ENCODE data around the gene PTCD1.
"Not testable (repeated sequence)": the region's sequence is repeated elsewhere in the genome, so short reads cannot be mapped to it uniquely, and the experiment has no call there.

PTCD1 gene

GRCh38 chr7:99449326-99449725 is 10.7 kb upstream of the PTCD1 start:
- no peak for DNase-seq (ENCODE audit: extremely low read depth in 1 of 2, low read depth in 1 of 2)

GRCh38 chr7:99448855-99449254 is 10.3 kb upstream of the PTCD1 start:
- no peak for DNase-seq (ENCODE audit: extremely low read depth in 1 of 2, low read depth in 1 of 2)

- DNase-seq (ENCODE audit: extremely low read depth in 1 of 2, low read depth in 1 of 2), result no peak
Observed at GRCh38 chr7:99447943-99448342, 9.3 kb upstream of the PTCD1 start.

- DNase-seq (ENCODE audit: extremely low read depth in 1 of 2, low read depth in 1 of 2), result no peak
Observed at GRCh38 chr7:99446096-99446495, 7.5 kb upstream of the PTCD1 start.

GRCh38 chr7:99440195-99440594 is 1.6 kb upstream of the PTCD1 start:
- DNase-seq (ENCODE audit: extremely low read depth in 1 of 2, low read depth in 1 of 2), result no peak

GRCh38 chr7:99437946-99438572 is 539 bp downstream of the PTCD1 start:
- DNase-seq (ENCODE audit: extremely low read depth in 1 of 2, low read depth in 1 of 2), result no peak

- DNase-seq (ENCODE audit: extremely low read depth in 1 of 2, low read depth in 1 of 2), result no peak
Observed at GRCh38 chr7:99433158-99433557, 5.4 kb downstream of the PTCD1 start.

- not testable (repeated sequence) for DNase-seq (ENCODE audit: extremely low read depth in 1 of 2, low read depth in 1 of 2)
Observed at GRCh38 chr7:99431756-99432540, 6.7 kb downstream of the PTCD1 start.

- no peak for DNase-seq (ENCODE audit: extremely low read depth in 1 of 2, low read depth in 1 of 2)
Observed at GRCh38 chr7:99429756-99430155, 8.8 kb downstream of the PTCD1 start.

GRCh38 chr7:99428972-99429566 is 9.5 kb downstream of the PTCD1 start:
- no peak for DNase-seq (ENCODE audit: extremely low read depth in 1 of 2, low read depth in 1 of 2)

GRCh38 chr7:99424932-99425730 is 13.5 kb downstream of the PTCD1 start:
- no peak for DNase-seq (ENCODE audit: extremely low read depth in 1 of 2, low read depth in 1 of 2)

GRCh38 chr7:99422625-99423024 is 16.0 kb downstream of the PTCD1 start:
- no peak for DNase-seq (ENCODE audit: extremely low read depth in 1 of 2, low read depth in 1 of 2)

GRCh38 chr7:99422186-99422585 is 16.4 kb downstream of the PTCD1 start:
- DNase-seq (ENCODE audit: extremely low read depth in 1 of 2, low read depth in 1 of 2), result no peak

- DNase-seq (ENCODE audit: extremely low read depth in 1 of 2, low read depth in 1 of 2), result no peak
Observed at GRCh38 chr7:99420986-99421385, 17.6 kb downstream of the PTCD1 start.

- no peak for DNase-seq (ENCODE audit: extremely low read depth in 1 of 2, low read depth in 1 of 2)
Observed at GRCh38 chr7:99420213-99420612, 18.4 kb downstream of the PTCD1 start.

GRCh38 chr7:99419323-99420021 is 19.1 kb downstream of the PTCD1 start:
- no peak for DNase-seq (ENCODE audit: extremely low read depth in 1 of 2, low read depth in 1 of 2)

- no peak for DNase-seq (ENCODE audit: extremely low read depth in 1 of 2, low read depth in 1 of 2)
Observed at GRCh38 chr7:99418260-99418659, 20.3 kb downstream of the PTCD1 start.

GRCh38 chr7:99415513-99416127 is 23.0 kb downstream of the PTCD1 start:
- DNase-seq (ENCODE audit: extremely low read depth in 1 of 2, low read depth in 1 of 2), result not testable (repeated sequence)

- no peak for DNase-seq (ENCODE audit: extremely low read depth in 1 of 2, low read depth in 1 of 2)
Observed at GRCh38 chr7:99410635-99411034, 28.0 kb downstream of the PTCD1 start.

GRCh38 chr7:99409806-99410205 is 28.8 kb downstream of the PTCD1 start:
- DNase-seq (ENCODE audit: extremely low read depth in 1 of 2, low read depth in 1 of 2), result no peak

All from stimulated activated CD8-positive, alpha-beta memory T cell treated with anti-CD3 and anti-CD28 coated beads, Interleukin-7, amount 100 ng/mL, for 48 hours (primary cell).